HUES48 (cell line): ENCODE measurements around the gene ACSL3.
"Not testable (repeated sequence)": the region's sequence is repeated elsewhere in the genome, so short reads cannot be mapped to it uniquely, and the experiment has no call there.

Experiments
- H3K27ac ChIP-seq: one replicate; pipeline ENCODE4 v1.7.0; 2013; ENCODE audit warnings: low read depth, low read length, inconsistent platforms
- H3K27me3 ChIP-seq: 2 replicates; pipeline ENCODE4 v1.6.1; 2013; ENCODE audit warnings: mild to moderate bottlenecking, low read length; ENCODE audit not compliant: control insufficient read depth, insufficient read depth
- H3K36me3 ChIP-seq: 2 replicates; pipeline ENCODE4 v1.6.1; 2013; ENCODE audit warnings: low read length; ENCODE audit not compliant: control insufficient read depth, insufficient read depth
- H3K4me1 ChIP-seq: 2 replicates; pipeline ENCODE4 v1.6.1; 2013; ENCODE audit warnings: mild to moderate bottlenecking, low read length; ENCODE audit not compliant: control insufficient read depth, insufficient read depth
- H3K4me3 ChIP-seq: 2 replicates; pipeline ENCODE4 v1.5.1; 2013; ENCODE audit warnings: mild to moderate bottlenecking, low read depth, low read length
- H3K9ac ChIP-seq: 2 replicates; pipeline ENCODE4 v1.6.1; 2013; ENCODE audit warnings: mild to moderate bottlenecking, low read depth, low read length, moderate library complexity
- H3K9me3 ChIP-seq: 2 replicates; pipeline ENCODE4 v1.6.1; 2013; ENCODE audit warnings: low read length; ENCODE audit not compliant: control insufficient read depth, insufficient read depth

Gene ACSL3

GRCh38 chr2:222854773-222855700 is 5.8 kb upstream of the ACSL3 start:
- Histone ChIP-seq H3K27me3 (no peaks in the 10 kb centered on the region), H3K36me3 (no peaks in the 10 kb centered on the region), H3K27ac (no peak overlapping the region), H3K9ac (no peak overlapping the region), H3K4me3 (no peak overlapping the region), H3K4me1 (peaks cover 7% of the 10 kb centered on the region), H3K9me3 (no peaks in the 10 kb centered on the region)

GRCh38 chr2:222859786-222860612 is 837 bp upstream of the ACSL3 start:
- H3K9ac ChIP-seq = no peak overlapping the region
- peaks cover 41% of the 10 kb centered on the region for H3K4me1 ChIP-seq
- no peaks in the 10 kb centered on the region for H3K36me3 ChIP-seq
- peak overlapping the region; percentile 67 for H3K27ac ChIP-seq
- H3K4me3 ChIP-seq = peak overlapping the region; percentile 47
- H3K27me3 ChIP-seq = no peaks in the 10 kb centered on the region
- H3K9me3 ChIP-seq = no peaks in the 10 kb centered on the region

GRCh38 chr2:222861411-222862105 is 722 bp downstream of the ACSL3 start:
- Histone ChIP-seq H3K4me1 (peaks cover 53% of the 10 kb centered on the region), H3K9ac (peak overlapping the region; percentile 79), H3K9me3 (no peaks in the 10 kb centered on the region), H3K27ac (peak overlapping the region; percentile 94), H3K27me3 (no peaks in the 10 kb centered on the region), H3K36me3 (no peaks in the 10 kb centered on the region), H3K4me3 (peak overlapping the region; percentile 83)

GRCh38 chr2:222862106-222862908 is 1.5 kb downstream of the ACSL3 start:
- H3K36me3 ChIP-seq = no peaks in the 10 kb centered on the region
- H3K4me1 ChIP-seq = peaks cover 56% of the 10 kb centered on the region
- H3K27ac ChIP-seq = no peak overlapping the region

GRCh38 chr2:222862909-222863544 is 2.2 kb downstream of the ACSL3 start:
- H3K4me3 ChIP-seq = peak overlapping the region; percentile 83
- H3K27me3 ChIP-seq = no peaks in the 10 kb centered on the region
- no peaks in the 10 kb centered on the region for H3K36me3 ChIP-seq
- H3K27ac ChIP-seq = no peak overlapping the region
- peaks cover 59% of the 10 kb centered on the region for H3K4me1 ChIP-seq
- H3K9ac ChIP-seq = no peak overlapping the region
- H3K9me3 ChIP-seq = no peaks in the 10 kb centered on the region

More at GRCh38 chr2:222862106-222862908, 1.5 kb downstream of the ACSL3 start:
- Histone ChIP-seq H3K4me3 (peak overlapping the region; percentile 83), H3K9ac (no peak overlapping the region), H3K9me3 (no peaks in the 10 kb centered on the region), H3K27me3 (no peaks in the 10 kb centered on the region)

- no peaks in the 10 kb centered on the region for H3K27me3 ChIP-seq
- no peaks in the 10 kb centered on the region for H3K36me3 ChIP-seq
- peak overlapping the region; percentile 44 for H3K27ac ChIP-seq
- H3K9ac ChIP-seq = no peak overlapping the region
- peaks cover 62% of the 10 kb centered on the region for H3K4me1 ChIP-seq
- H3K9me3 ChIP-seq = no peaks in the 10 kb centered on the region
- peak overlapping the region; percentile 18; the same call in 1 of the 2 replicates for H3K4me3 ChIP-seq
Measured at GRCh38 chr2:222864296-222864695, 3.5 kb downstream of the ACSL3 start.

- H3K27ac ChIP-seq = no peak overlapping the region
- no peaks in the 10 kb centered on the region for H3K9me3 ChIP-seq
- peaks cover 62% of the 10 kb centered on the region for H3K4me1 ChIP-seq
- no peaks in the 10 kb centered on the region for H3K36me3 ChIP-seq
- no peaks in the 10 kb centered on the region for H3K27me3 ChIP-seq
- no peak overlapping the region for H3K9ac ChIP-seq
- no peak overlapping the region for H3K4me3 ChIP-seq
Measured at GRCh38 chr2:222865301-222865700, 4.5 kb downstream of the ACSL3 start.

- Histone ChIP-seq H3K9ac (no peak overlapping the region), H3K36me3 (no peaks in the 10 kb centered on the region), H3K4me3 (no peak overlapping the region), H3K27ac (no peak overlapping the region), H3K4me1 (peaks cover 68% of the 10 kb centered on the region), H3K27me3 (no peaks in the 10 kb centered on the region), H3K9me3 (no peaks in the 10 kb centered on the region)
Measured at GRCh38 chr2:222866358-222866960, 5.6 kb downstream of the ACSL3 start.

GRCh38 chr2:222868560-222869251 is 7.9 kb downstream of the ACSL3 start:
- not testable (repeated sequence) for H3K27ac ChIP-seq, H3K4me3 ChIP-seq, H3K36me3 ChIP-seq, H3K27me3 ChIP-seq, H3K9me3 ChIP-seq, H3K9ac ChIP-seq
- peaks cover 51% of the 10 kb centered on the region for H3K4me1 ChIP-seq
